Activated CD4-positive, alpha-beta T cell treated with anti-CD3 and anti-CD28 coated beads, Interleukin-2, amount 50 U/mL, for 24 hours (primary cell): ENCODE data around the gene HYCC1.
"Not testable (repeated sequence)": the region's sequence is repeated elsewhere in the genome, so short reads cannot be mapped to it uniquely, and the experiment has no call there.

Source experiments
- DNase-seq, 2 donors: peaks; one replicate each; pipeline ENCODE4 v3.0.0-alpha.2; 2020; ENCODE audit warnings: low read depth in 1 of 2, low spot score in 1 of 2

The HYCC1 gene

DNA sequence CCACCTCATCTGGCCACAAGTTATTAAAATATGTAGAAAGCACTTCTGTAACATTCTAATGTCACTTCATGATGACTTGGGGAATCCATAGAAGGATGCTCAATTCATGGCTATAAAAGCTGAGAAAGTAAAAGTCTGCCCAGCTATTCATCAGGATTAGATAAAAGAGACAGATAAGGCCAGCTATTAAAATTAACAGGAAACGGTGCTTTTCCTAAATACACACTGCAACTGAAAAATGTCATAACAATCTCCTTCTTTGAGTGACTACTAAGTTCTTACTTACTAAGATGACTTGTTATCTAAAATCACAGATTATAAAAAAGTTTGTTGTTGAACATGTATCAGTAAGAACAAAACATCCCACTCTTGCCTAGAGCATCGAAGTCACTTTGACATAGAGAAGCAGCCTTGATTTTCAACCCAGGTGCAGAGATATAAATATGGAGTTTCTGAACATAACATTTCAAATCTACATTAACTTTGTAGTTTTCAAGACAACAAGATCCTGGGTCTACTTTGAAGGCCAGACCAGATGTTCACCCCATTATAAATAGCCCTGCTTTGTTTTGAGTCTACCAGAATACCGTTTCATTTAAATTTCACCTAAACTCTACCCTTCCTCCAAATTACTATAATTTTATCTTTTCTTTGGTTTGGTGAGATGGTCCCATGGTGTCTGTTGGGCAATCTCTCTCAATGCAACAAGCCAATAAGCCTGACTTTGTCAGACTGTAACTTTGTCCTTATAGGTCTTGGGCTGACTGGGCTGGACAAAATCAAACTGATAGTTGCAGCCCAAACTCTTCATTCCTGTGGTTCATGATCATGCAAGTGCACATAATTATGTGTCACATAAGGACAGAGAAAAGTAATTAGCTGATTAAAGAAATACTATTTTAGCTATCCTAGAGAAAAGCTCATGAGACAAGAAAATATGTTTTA, 24.0 kb downstream of the HYCC1 start:
- DNase-seq, result no peak

DNA sequence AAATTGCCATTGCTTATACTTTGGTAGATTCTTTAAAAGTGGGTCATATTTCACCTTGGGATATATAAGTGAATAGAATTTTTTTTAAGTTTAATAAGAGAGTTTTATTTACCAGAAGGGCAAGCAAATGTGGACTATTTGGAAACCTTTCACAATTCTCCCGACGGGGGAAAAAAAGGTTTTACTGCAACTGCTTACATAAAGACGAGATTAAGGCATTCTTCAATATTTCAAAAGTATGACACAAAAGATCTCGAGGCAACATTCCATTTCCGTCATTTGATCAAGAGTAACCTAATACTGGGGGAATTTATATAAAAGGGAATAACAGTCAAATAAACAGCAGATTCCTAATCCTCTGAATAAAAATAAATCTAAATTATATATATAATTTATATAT, 28.5 kb downstream of the HYCC1 start:
- no peak for DNase-seq

DNA sequence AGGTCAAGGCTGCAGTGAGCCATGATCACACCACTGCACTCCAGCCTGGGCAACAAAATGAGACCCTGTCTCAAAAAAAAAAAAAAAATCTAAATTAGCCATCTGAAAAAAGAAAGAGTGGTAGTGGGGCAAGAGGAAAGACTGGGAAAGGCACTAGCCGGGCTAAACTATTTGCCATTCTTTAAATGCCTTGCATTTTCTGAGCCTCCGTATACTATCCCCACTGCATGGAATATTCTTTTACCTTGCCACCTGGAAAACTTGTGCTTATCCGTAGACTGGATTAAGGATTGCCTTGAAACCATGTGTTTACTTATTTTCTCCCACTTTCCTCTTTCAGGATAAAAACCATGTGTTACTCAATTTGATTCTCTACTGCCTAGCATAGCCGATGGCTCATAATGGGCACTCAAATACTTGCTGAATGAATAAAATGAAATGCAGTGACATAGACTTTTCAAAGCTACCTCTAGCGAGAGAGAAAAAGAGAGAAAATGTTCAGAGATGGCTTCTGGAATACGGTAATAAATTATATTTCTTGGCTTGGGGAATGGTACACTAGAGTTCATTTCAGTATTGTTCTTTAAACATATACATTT, 30.6 kb downstream of the HYCC1 start:
- no peak for DNase-seq

DNA sequence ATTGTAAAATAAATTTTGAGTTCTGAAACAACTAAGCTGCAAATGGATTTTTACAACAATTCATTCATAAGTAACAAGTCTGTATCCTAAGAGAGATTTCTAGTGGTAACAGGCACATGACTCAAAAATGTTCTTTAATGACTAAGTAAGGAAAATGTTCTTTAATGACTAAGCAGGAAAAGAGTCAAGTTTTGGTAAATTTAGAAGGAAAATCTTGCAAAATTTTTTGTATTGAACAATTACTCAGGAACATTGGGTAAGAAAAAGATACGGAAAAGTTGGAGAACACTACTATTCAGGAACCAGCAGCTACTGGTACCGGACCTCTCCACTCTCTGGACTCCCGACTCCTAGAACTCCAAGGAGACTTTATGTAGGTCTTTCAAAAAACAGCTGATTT, 33.5 kb downstream of the HYCC1 start:
- DNase-seq, result no peak

DNA sequence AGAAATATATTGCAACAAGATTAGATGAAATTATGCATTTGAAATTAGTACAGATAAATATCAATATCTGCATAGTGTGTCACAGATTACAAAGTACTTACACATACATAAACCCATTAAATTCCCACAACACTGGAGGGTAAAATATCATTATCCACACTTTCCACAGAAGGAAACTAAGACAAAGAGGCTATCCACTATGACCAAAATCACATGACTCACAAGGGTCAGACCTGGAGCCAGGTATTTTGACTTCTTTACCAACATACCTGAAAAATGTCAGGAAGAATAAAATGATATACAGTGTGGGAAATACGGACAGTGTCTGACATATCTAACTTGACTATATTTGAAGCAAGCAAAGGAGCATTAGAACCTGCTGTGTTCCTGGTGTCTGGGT, 34.1 kb downstream of the HYCC1 start:
- DNase-seq, result no peak

DNA sequence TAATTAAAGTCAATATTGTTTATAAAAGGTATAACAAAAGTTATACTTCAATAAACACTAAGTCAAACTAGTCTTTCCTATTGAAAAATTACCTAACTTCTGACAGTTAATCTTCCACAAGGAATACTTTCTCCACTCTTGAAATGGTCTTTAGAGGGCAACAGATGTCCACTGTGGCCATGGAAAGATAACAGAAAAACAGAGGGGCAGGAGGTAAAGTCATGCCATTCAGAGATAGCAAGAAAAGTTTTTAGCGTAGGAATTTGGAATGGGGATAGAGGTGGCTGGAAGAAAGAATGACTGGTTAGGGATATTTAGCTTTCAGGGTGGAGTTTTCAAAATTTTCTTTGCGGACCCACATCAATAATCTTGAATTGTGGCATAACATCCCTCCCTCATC, 34.7 kb downstream of the HYCC1 start:
- DNase-seq, result no peak

DNA sequence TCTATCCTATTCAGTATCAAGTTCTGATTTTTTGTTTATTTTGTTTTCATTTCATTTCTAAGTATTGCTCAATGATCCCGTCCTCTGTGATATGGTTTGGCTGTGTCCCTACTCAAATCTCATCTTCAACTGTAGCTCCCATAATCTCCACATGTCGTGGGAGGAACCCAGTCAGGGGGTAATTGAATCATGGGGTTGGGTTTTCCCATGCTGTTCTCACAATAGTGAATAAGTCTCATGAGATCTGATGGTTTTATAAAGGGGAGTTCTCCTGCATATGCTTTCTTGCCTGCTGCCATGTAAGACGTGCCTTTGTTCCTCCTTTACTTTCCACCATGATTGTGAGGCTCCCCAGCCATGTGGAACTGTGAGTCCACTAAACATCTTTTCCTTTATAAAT, 39.3 kb downstream of the HYCC1 start:
- not testable (repeated sequence) for DNase-seq

DNA sequence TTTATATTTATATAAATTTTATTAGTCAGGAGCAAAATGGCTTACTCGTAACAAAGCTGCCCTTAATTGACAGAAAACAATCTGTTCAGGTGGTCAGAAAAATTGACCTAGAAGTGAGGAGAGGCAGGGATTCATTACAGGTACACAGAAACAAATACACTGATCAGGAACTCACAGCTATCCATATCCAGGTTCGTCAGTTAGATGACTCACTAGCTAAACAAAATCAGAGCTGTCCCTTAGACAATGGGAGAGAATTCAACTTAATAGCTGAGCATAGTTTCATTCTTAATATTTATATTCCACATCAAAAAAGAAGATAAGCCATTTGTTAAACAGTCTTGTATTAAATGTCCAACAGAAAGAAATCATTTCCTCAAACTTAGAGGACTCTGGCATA, 41.7 kb downstream of the HYCC1 start:
- DNase-seq, result no peak

DNA sequence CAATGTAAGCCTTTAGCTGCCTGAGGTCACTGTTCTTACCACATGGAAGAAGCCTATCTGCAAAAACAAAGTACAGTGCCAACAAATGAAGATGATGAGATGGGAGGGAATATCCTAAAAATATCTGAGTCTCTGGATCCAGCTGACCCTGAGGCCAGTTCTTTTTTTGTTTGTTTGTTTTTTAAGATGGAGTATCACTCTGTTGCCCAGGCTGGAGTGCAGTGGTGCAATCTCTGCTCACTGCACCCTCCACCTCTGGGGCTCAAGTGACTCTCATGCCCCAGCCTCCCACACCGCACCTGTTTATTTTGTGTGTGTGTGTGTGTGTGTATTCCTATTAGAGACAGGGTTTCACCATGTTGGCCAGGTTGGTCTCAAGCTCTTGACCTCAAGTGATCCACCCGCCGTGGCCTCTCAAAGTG, 44.9 kb downstream of the HYCC1 start:
- DNase-seq, result no peak
